WTC11 (cell line): ENCODE data around the gene GPR160.

Experiments
- CREM ChIP-seq: sonication (generic); formaldehyde crosslinking; IDR thresholded peaks from 2 replicates; pipeline ENCODE4 v1.8.1; 2022; ENCODE audit warnings: mild to moderate bottlenecking, missing genetic modification reagents, moderate library complexity
- FOXK1 ChIP-seq: sonication (generic); formaldehyde crosslinking; IDR thresholded peaks from 2 replicates; pipeline ENCODE4 v1.8.0; 2022; ENCODE audit warnings: mild to moderate bottlenecking, moderate library complexity, missing genetic modification reagents
- GABPB1 ChIP-seq: sonication (generic); formaldehyde crosslinking; IDR thresholded peaks from 2 replicates; pipeline ENCODE4 v1.8.1; 2023; ENCODE audit warnings: mild to moderate bottlenecking, missing genetic modification reagents
- GTF2I ChIP-seq: fragments of 250-450 bp; sonication (Bioruptor Pico); conservative IDR thresholded peaks from 2 replicates; pipeline ENCODE4 v1.4.0; 2021; ENCODE audit warnings: mild to moderate bottlenecking
- NFE2L1 ChIP-seq: sonication (generic); formaldehyde crosslinking; IDR thresholded peaks from 2 replicates; pipeline ENCODE4 v1.8.1; 2023; ENCODE audit warnings: missing genetic modification reagents
- NR2C2 ChIP-seq: sonication (generic); formaldehyde crosslinking; IDR thresholded peaks from 2 replicates; pipeline ENCODE4 v1.8.0; 2022; ENCODE audit warnings: mild to moderate bottlenecking, missing genetic modification reagents
- RELA ChIP-seq: sonication (generic); formaldehyde crosslinking; IDR thresholded peaks from 2 replicates; pipeline ENCODE4 v1.8.1; 2022; ENCODE audit warnings: missing genetic modification reagents, mild to moderate bottlenecking, borderline replicate concordance
- TP53 ChIP-seq: sonication (generic); formaldehyde crosslinking; IDR thresholded peaks from 2 replicates; pipeline ENCODE4 v1.8.1; 2023; ENCODE audit warnings: mild to moderate bottlenecking, missing genetic modification reagents
- ZNF317 ChIP-seq: sonication (generic); formaldehyde crosslinking; IDR thresholded peaks from 2 replicates; pipeline ENCODE4 v1.8.1; 2023; ENCODE audit warnings: low read depth, mild to moderate bottlenecking, moderate library complexity, missing genetic modification reagents, borderline replicate concordance
- TF ChIP-seq, protein P1 (sequence below): fragments of 200-600 bp; IDR thresholded peaks from 2 replicates; pipeline ENCODE4 v1.8.0; 2022; ENCODE audit warnings: antibody characterized with exemption
- TF ChIP-seq, protein P2 (sequence below): sonication (generic); formaldehyde crosslinking; IDR thresholded peaks from 2 replicates; pipeline ENCODE4 v1.8.0; 2022; ENCODE audit warnings: mild to moderate bottlenecking, missing genetic modification reagents
- TF ChIP-seq, protein P3 (sequence below): sonication (generic); formaldehyde crosslinking; conservative IDR thresholded peaks from 2 replicates; pipeline ENCODE4 v1.8.1; 2022; ENCODE audit warnings: mild to moderate bottlenecking, missing genetic modification reagents
- TF ChIP-seq, protein P4 (sequence below): sonication (generic); formaldehyde crosslinking; IDR thresholded peaks from 2 replicates; pipeline ENCODE4 v1.8.0; 2022; ENCODE audit warnings: mild to moderate bottlenecking, missing genetic modification reagents

DNA sequence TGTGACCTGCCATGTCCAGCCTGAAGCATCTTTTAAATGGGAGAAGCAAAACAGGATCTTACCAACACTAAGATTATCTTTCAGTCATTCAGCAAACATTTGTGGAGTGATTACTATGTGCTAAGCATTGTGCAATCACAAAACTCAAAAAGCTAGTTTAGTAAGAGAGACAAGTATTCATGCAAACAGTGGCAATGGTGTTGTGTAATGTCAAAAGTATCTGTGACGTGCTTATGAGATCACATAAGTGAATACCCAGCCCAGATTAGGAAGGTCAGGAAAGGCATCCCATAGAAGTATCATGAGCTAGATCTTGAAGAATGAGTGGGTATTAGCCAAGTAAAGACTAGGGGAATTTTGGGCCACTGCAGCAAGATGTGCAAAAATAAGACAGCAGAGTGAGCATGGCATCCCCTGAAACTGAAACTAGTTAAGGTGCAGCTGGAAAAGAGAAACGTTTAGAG, 39.1 kb upstream of the GPR160 start:
- TF ChIP-seq, protein P1, sequence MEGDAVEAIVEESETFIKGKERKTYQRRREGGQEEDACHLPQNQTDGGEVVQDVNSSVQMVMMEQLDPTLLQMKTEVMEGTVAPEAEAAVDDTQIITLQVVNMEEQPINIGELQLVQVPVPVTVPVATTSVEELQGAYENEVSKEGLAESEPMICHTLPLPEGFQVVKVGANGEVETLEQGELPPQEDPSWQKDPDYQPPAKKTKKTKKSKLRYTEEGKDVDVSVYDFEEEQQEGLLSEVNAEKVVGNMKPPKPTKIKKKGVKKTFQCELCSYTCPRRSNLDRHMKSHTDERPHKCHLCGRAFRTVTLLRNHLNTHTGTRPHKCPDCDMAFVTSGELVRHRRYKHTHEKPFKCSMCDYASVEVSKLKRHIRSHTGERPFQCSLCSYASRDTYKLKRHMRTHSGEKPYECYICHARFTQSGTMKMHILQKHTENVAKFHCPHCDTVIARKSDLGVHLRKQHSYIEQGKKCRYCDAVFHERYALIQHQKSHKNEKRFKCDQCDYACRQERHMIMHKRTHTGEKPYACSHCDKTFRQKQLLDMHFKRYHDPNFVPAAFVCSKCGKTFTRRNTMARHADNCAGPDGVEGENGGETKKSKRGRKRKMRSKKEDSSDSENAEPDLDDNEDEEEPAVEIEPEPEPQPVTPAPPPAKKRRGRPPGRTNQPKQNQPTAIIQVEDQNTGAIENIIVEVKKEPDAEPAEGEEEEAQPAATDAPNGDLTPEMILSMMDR: no peak
- TF ChIP-seq FOXK1 (CRISPR knock-in tag): no peak
- no peak for TF ChIP-seq TP53 (CRISPR knock-in tag)
- TF ChIP-seq NFE2L1 (CRISPR knock-in tag): no peak
- TF ChIP-seq, protein P2, sequence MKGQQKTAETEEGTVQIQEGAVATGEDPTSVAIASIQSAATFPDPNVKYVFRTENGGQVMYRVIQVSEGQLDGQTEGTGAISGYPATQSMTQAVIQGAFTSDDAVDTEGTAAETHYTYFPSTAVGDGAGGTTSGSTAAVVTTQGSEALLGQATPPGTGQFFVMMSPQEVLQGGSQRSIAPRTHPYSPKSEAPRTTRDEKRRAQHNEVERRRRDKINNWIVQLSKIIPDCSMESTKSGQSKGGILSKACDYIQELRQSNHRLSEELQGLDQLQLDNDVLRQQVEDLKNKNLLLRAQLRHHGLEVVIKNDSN (CRISPR knock-in tag): no peak
- TF ChIP-seq GTF2I (CRISPR knock-in tag): no peak
- peak; percentile 48; the same call in 1 of the 2 replicates for TF ChIP-seq GABPB1 (CRISPR knock-in tag)
- no peak for TF ChIP-seq ZNF317 (CRISPR knock-in tag)
- no peak for TF ChIP-seq NR2C2 (CRISPR knock-in tag)
- no peak for TF ChIP-seq CREM (CRISPR knock-in tag)
- TF ChIP-seq, protein P3, sequence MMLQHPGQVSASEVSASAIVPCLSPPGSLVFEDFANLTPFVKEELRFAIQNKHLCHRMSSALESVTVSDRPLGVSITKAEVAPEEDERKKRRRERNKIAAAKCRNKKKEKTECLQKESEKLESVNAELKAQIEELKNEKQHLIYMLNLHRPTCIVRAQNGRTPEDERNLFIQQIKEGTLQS (CRISPR knock-in tag): no peak
- TF ChIP-seq, protein P4, sequence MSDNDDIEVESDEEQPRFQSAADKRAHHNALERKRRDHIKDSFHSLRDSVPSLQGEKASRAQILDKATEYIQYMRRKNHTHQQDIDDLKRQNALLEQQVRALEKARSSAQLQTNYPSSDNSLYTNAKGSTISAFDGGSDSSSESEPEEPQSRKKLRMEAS: no peak
- TF ChIP-seq RELA (CRISPR knock-in tag): no peak
